Caco-2 (cell line): Measurements from ENCODE around the gene DLG2. TPM values are rescaled to one million over a fixed set of nuclear protein-coding genes. Genes with fewer than 3 reads are reported as not detected.

ENCODE experiments used
- BruUV-seq: library from RNA; stranded (reverse); fragments of 400-500 nt; replicated peaks from 2 replicates; lab custom pipeline; 2021; lab: Mats Ljungman, UMichigan
- CTCF ChIA-PET: fragments of 300-600 bp; sonication (Branson Sonifier 250); formaldehyde crosslinking; loops from one replicate; lab custom pipeline; 2022; ENCODE audit warnings: antibody characterized with exemption; lab: Charles Lee
- POLR2A ChIA-PET: fragments of 300-600 bp; sonication (Branson Sonifier 250); formaldehyde crosslinking; loops from one replicate; lab custom pipeline; 2022; ENCODE audit warnings: antibody characterized with exemption; lab: Charles Lee
- DNase-seq, 2 experiments: peaks; one replicate each; pipeline versions ENCODE4 v3.0.0 to v3.0.0-alpha.2; 2020 to 2022
- H3K27me3 ChIP-seq: replicated peaks from 2 replicates; pipeline ENCODE4 v1.6.0; 2011; ENCODE audit warnings: low read length; ENCODE audit not compliant: control insufficient read depth, insufficient read depth
- H3K36me3 ChIP-seq: 2 replicates; pipeline ENCODE4 v1.5.1; 2011; ENCODE audit warnings: low read length; ENCODE audit not compliant: control insufficient read depth, insufficient read depth
- H3K4me1 ChIP-seq: fragments of 250-450 bp; sonication (Bioruptor Pico); 2 replicates; pipeline ENCODE4 v1.5.1; 2020; ENCODE audit warnings: mild to moderate bottlenecking
- H3K4me3 ChIP-seq: 2 replicates; pipeline ENCODE4 v1.5.1; 2011; ENCODE audit warnings: low read depth, mild to moderate bottlenecking, control low read depth, low read length
- H3K9me3 ChIP-seq: fragments of 250-450 bp; sonication (Bioruptor Pico); 2 replicates; pipeline ENCODE4 v1.5.1; 2020; ENCODE audit warnings: mild to moderate bottlenecking, moderate library complexity
- H3K27ac Mint-ChIP-seq: one replicate; pipeline ENCODE4 v1.8.0; 2022; ENCODE audit warnings: mixed read lengths; ENCODE audit not compliant: unreplicated experiment
- H3K27me3 Mint-ChIP-seq: one replicate; pipeline ENCODE4 v1.8.0; 2022; ENCODE audit warnings: mixed read lengths; ENCODE audit not compliant: insufficient read depth, unreplicated experiment
- H3K36me3 Mint-ChIP-seq: one replicate; pipeline ENCODE4 v1.8.0; 2022; ENCODE audit warnings: mild to moderate bottlenecking, mixed read lengths; ENCODE audit not compliant: insufficient read depth, unreplicated experiment
- H3K4me1 Mint-ChIP-seq: one replicate; pipeline ENCODE4 v1.8.0; 2022; ENCODE audit warnings: low read depth, mixed read lengths; ENCODE audit not compliant: unreplicated experiment
- H3K4me3 Mint-ChIP-seq: one replicate; pipeline ENCODE4 v1.8.0; 2022; ENCODE audit warnings: mild to moderate bottlenecking, moderate library complexity, mixed read lengths; ENCODE audit not compliant: unreplicated experiment
- H3K9me3 Mint-ChIP-seq: one replicate; pipeline ENCODE4 v1.8.0; 2022; ENCODE audit warnings: mixed read lengths; ENCODE audit not compliant: unreplicated experiment
- CTCF ChIP-seq, 2 experiments: fragments of 200-600 bp in 1 of 2; IDR thresholded peaks; 1 replicate in 1 of 2; 2 replicates in 1 of 2; pipeline versions ENCODE4 v1.5.1 to v1.8.0; 2011 to 2022; ENCODE audit warnings: antibody characterized with exemption in 1 of 2, control low read depth in 1 of 2, inconsistent platforms in 1 of 2, low read depth in 1 of 2, low read length in 1 of 2, mild to moderate bottlenecking in 1 of 2, moderate library complexity in 1 of 2; ENCODE audit not compliant: insufficient read depth in 1 of 2, severe bottlenecking in 1 of 2, unreplicated experiment in 1 of 2
- intact Hi-C: fragments of 100-400 bp; cut with micrococcal nuclease; formaldehyde crosslinking; loops from one replicate; pipeline ENCODE4 v1.10.0; 2022; ENCODE audit not compliant: unreplicated experiment
- total RNA-seq: library from RNA; stranded (reverse); gene quantifications from 2 replicates; pipeline ENCODE4 v1.2.3, GENCODE V29; 2022

The DLG2 gene
- total RNA-seq, 1 experiment from 2014 or later: 21.6 TPM

- POLR2A ChIA-PET: no interaction called here
- TF ChIP-seq CTCF (IDR thresholded peaks at IDR 0.05; ENCODE audit: insufficient read depth in 1 of 2, low read depth in 1 of 2, low read length in 1 of 2, severe bottlenecking in 1 of 2, unreplicated experiment in 1 of 2): no peak
- no peaks in the 10 kb centered on the region for H3K36me3 ChIP-seq
- H3K27me3 ChIP-seq: no peaks in the 10 kb centered on the region
- no peak for DNase-seq
- CTCF ChIA-PET: no interaction called here
- no peaks in the 10 kb centered on the region for H3K36me3 Mint-ChIP-seq
- H3K9me3 Mint-ChIP-seq: no peaks in the 10 kb centered on the region
- H3K27ac Mint-ChIP-seq: no peak overlapping the region
- intact Hi-C loops: no loop called here
- no peaks in the 10 kb centered on the region for H3K27me3 Mint-ChIP-seq
- H3K4me3 Mint-ChIP-seq: no peak overlapping the region
- H3K4me1 ChIP-seq: peaks cover 46% of the 10 kb centered on the region
- peaks cover 41% of the 10 kb centered on the region for H3K4me1 Mint-ChIP-seq
- no TSS peak for BruUV-seq
- H3K9me3 ChIP-seq: no peaks in the 10 kb centered on the region
- H3K4me3 ChIP-seq: no peak overlapping the region
Measured at GRCh38 chr11:83689144-83689780, 1937.9 kb downstream of the DLG2 start.

- Mint-ChIP-seq H3K4me1 (peaks cover 38% of the 10 kb centered on the region), H3K36me3 (no peaks in the 10 kb centered on the region), H3K4me3 (no peak overlapping the region), H3K27me3 (no peaks in the 10 kb centered on the region), H3K27ac (no peak overlapping the region), H3K9me3 (no peaks in the 10 kb centered on the region)
- Histone ChIP-seq H3K27me3 (no peaks in the 10 kb centered on the region), H3K4me3 (no peak overlapping the region), H3K36me3 (no peaks in the 10 kb centered on the region), H3K9me3 (no peaks in the 10 kb centered on the region), H3K4me1 (peaks cover 49% of the 10 kb centered on the region)
- ChIA-PET POLR2A (no interaction called here), CTCF (interaction anchor here (0.6 to 0.7 kb wide), 2 partner anchors 36 to 126 kb away, joined by 3 read pairs; no protein-coding TSS in a partner anchor)
- no peak for TF ChIP-seq CTCF (IDR thresholded peaks at IDR 0.05; ENCODE audit: insufficient read depth in 1 of 2, low read depth in 1 of 2, low read length in 1 of 2, severe bottlenecking in 1 of 2, unreplicated experiment in 1 of 2)
- BruUV-seq: no TSS peak
- intact Hi-C loops: no loop called here
- no peak for DNase-seq
Measured at GRCh38 chr11:83687787-83688186, 1939.4 kb downstream of the DLG2 start.

GRCh38 chr11:83685730-83686129, 1941.4 kb downstream of the DLG2 start:
- H3K36me3 Mint-ChIP-seq: no peaks in the 10 kb centered on the region
- Histone ChIP-seq H3K27me3 (no peaks in the 10 kb centered on the region), H3K4me1 (peaks cover 56% of the 10 kb centered on the region), H3K36me3 (no peaks in the 10 kb centered on the region), H3K9me3 (no peaks in the 10 kb centered on the region), H3K4me3 (no peak overlapping the region)
- POLR2A ChIA-PET: no interaction called here
- no TSS peak for BruUV-seq
- no peaks in the 10 kb centered on the region for H3K27me3 Mint-ChIP-seq
- peak overlapping the region; percentile 5 for H3K27ac Mint-ChIP-seq
- intact Hi-C loops: no loop called here
- no peak for DNase-seq
- no peaks in the 10 kb centered on the region for H3K9me3 Mint-ChIP-seq
- CTCF ChIA-PET: interaction anchor here (0.6 kb wide), 1 partner anchor 706 kb away, joined by 3 read pairs; no protein-coding TSS in a partner anchor
- peaks cover 39% of the 10 kb centered on the region for H3K4me1 Mint-ChIP-seq
- TF ChIP-seq CTCF (IDR thresholded peaks at IDR 0.05; ENCODE audit: insufficient read depth in 1 of 2, low read depth in 1 of 2, low read length in 1 of 2, severe bottlenecking in 1 of 2, unreplicated experiment in 1 of 2): no peak
- no peak overlapping the region for H3K4me3 Mint-ChIP-seq
